Epithelial cell of proximal tubule (primary cell): ENCODE measurements around the gene BLVRB. TPM values are rescaled to one million over a fixed set of nuclear protein-coding genes. Genes with fewer than 3 reads are reported as not detected.

ENCODE experiments used
- DNase-seq: peaks from one replicate; pipeline ENCODE4 v3.0.0-alpha.2; 2011; ENCODE audit warnings: low read depth
- H3K4me3 ChIP-seq: 2 replicates; pipeline ENCODE4 v1.5.1; 2011; ENCODE audit warnings: low read depth, mild to moderate bottlenecking, low read length
- total RNA-seq: library from RNA; depleted of rRNA; stranded (reverse); fragments of >200 nt; gene quantifications from 2 replicates; pipeline ENCODE4 v1.2.3, GENCODE V29; 2015
- TF ChIP-seq, protein P1 (sequence below): conservative IDR thresholded peaks from 2 replicates; pipeline ENCODE4 v1.5.1; 2012; ENCODE audit warnings: low read depth, mild to moderate bottlenecking, low read length

BLVRB gene
- 29.0 and 34.0 TPM in 2 replicates for total RNA-seq

DNA sequence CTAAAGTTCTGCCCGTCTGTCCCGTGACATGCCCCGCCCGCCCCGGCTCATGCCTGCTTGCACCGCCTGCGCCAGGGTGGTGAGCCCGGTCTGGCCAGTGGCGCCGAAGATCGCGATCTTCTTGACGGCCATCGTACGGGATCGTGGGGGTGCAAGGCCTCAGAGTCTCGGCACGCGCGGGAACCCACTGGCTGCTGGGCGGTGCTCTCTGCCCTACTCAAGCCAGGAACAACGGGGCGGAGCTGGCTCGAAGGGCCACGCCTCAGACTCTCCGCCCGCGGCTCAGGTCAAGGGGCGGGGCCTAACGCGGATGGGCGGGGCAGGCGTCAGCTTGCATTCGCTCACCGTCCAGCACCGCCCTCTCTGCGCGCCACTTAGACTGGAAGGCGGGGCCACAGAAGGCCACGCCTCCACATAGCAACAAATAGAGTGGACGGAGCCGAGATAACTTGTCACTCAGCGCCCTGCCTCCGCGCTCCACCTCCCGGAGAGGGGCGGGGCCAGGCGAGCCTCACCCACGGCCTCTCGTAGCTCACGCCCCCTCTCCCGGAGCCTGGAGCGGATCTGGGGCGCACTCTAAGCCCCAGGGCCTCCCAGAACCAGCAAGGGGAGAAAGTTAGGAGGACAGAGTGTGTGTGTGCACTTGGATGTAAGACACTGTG lies at the start of gene BLVRB:
TSS of gene BLVRB (minus strand) at position 189 of the 662 bp plus-strand sequence. CDS start at position 132, 57 bp downstream.
- TF ChIP-seq, protein P1, sequence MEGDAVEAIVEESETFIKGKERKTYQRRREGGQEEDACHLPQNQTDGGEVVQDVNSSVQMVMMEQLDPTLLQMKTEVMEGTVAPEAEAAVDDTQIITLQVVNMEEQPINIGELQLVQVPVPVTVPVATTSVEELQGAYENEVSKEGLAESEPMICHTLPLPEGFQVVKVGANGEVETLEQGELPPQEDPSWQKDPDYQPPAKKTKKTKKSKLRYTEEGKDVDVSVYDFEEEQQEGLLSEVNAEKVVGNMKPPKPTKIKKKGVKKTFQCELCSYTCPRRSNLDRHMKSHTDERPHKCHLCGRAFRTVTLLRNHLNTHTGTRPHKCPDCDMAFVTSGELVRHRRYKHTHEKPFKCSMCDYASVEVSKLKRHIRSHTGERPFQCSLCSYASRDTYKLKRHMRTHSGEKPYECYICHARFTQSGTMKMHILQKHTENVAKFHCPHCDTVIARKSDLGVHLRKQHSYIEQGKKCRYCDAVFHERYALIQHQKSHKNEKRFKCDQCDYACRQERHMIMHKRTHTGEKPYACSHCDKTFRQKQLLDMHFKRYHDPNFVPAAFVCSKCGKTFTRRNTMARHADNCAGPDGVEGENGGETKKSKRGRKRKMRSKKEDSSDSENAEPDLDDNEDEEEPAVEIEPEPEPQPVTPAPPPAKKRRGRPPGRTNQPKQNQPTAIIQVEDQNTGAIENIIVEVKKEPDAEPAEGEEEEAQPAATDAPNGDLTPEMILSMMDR: no peak
- peak; percentile 77 for DNase-seq

DNA sequence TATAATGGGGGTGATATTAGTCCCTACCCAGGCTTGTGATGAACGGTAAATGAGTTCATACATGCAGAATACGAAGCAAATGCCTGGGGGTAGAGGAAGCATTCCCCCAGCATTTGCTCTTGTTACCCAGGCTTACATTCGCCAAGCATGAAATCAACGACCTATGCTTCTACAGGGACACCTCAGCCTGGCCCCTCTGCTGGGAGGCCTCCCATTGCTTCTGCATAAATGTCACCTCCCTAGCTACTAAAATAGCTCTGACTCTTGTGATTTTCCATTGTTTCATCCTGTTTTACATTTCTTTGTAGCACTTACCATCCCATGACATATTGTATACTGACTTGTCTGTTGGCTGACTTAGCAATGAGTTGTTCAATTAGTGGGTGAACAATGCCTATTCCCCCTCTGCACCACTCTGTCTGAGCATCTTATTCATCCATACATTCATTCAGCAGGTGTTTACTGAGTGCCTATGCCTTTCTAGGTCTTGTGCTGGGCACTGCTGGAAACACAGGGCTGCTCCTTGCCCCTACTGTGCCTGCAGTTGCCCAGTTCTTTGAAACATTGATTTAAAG lies 48.3 kb upstream of the BLVRB start:
- TF ChIP-seq, protein P1: no peak
- no peak overlapping the region for H3K4me3 ChIP-seq
- no peak for DNase-seq

More for the DNA sequence above, at the start of gene BLVRB:
- H3K4me3 ChIP-seq: peak within 1 kb of the TSS; percentile 64

DNA sequence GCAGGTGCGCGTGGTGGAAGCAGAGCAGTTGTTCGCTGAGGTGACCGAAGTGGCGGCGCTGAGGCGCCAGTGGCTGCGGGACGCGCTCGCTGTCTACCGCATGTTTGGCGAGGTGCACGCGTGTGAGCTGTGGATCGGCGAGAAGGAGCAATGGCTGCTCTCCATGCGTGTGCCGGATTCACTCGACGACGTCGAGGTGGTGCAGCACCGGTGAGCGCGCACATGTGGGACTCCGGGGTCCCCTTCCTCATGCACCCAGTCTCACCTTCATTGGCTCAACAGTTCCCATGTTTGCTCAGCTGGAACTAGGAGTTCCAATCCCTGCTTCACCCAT lies 47.8 kb upstream of the BLVRB start:
- DNase-seq: no peak
- TF ChIP-seq, protein P1: no peak
- no peak overlapping the region for H3K4me3 ChIP-seq

DNA sequence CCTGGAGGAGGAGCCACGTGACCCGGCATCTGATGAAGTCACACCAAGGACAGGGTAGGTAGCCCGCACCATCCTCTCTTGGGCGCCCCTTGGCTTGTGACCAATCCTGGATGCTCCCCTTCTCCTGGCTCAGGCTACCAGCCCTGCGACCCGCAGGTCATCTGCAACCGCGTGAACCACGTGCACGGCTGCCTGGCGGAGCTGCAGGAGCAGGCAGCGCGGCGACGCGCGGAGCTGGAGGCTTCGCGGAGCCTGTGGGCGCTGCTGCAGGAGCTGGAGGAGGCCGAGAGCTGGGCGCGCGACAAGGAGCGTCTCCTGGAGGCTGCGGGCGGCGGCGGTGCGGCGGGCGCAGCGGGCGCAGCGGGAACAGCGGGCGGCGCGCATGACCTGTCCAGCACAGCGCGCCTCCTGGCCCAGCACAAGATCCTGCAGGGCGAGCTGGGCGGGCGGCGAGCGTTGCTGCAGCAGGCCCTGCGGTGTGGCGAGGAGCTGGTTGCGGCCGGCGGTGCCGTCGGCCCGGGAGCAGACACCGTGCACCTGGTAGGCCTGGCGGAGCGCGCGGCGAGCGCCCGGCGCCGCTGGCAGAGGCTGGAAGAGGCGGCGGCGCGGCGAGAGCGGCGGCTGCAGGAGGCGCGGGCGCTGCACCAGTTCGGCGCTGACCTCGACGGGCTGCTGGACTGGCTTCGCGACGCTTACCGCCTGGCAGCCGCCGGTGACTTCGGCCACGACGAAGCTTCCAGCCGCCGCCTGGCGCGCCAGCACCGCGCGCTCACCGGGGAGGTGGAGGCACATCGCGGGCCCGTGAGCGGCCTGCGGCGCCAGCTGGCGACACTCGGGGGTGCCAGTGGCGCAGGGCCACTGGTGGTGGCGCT lies 47.2 kb upstream of the BLVRB start:
- H3K4me3 ChIP-seq: no peak overlapping the region
- DNase-seq: no peak
- TF ChIP-seq, protein P1: no peak

DNA sequence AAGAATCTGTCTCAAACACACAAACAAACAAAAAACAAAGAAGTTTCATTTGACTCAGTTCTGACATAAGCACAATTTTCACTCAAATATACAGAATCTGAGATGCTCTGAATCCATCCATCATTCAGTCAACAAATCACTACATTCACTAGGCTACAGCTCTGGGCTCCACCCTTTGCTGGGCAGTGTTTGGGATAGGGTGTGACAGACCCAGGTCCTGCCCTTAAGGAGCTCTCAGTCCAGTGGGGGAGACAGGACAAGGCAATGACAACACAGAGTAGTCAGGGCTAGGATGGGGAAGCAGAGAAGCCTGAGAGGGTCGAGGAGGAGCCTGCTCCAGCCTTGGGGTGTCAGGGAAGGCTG lies 46.5 kb upstream of the BLVRB start:
- no peak overlapping the region for H3K4me3 ChIP-seq
- DNase-seq: no peak
- TF ChIP-seq, protein P1: no peak

DNA sequence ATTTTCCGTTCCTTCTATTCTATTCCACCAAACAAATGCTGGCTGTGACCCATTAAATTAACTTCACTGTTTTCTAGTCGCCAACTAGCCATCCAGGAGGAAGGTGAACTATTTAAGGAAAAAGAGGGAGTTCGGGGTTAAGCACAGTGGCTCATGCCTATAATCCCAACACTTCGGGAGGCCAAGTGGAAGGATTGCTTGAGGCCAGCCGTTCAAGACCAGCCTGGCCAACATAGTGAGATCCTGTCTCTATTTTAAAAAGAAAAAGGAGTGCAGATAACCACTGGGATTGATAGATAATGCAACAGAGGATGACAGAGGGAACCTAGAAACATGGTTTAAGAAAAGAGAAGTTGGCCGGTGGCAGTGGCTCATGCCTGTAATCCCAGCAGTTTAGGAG lies 45.9 kb upstream of the BLVRB start:
- no peak for DNase-seq
- H3K4me3 ChIP-seq: no peak overlapping the region
- TF ChIP-seq, protein P1: no peak
